OCI-LY3 (cell line): ENCODE results near the gene CCDC66.

Source experiments
- EZH2phosphoT487 ChIP-seq: fragments of 200-600 bp; shearing (Covaris generic); IDR thresholded peaks from 2 replicates; pipeline ENCODE4 v1.6.1; 2018; ENCODE audit warnings: antibody characterized with exemption, mixed run types, low read depth
- TF ChIP-seq, protein P1 (sequence below): fragments of 200-600, 300-600 bp; sonication (generic); IDR thresholded peaks from 2 replicates; pipeline ENCODE4 v1.5.1; 2014; ENCODE audit warnings: antibody characterized with exemption, low read length, low read depth

DNA sequence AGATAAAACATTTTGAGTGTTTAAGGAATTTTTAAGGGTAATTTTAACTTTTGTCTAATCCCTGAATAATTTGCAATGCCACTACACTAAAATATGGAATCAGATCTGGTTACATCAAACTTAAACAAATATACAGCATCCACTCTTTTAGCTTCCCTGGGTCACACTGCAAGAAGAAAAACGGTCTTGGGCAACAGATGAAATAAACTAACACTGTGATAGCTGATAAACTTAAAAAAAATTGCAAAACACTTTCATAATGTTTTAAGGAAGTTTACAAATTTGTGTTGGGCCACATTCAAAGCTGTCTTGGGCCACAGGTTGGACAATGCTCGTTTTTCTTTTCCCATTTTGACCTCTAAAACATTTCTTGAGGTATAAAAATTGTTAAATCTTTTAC is 34.3 kb downstream of the CCDC66 start:
- TF ChIP-seq, protein P1, sequence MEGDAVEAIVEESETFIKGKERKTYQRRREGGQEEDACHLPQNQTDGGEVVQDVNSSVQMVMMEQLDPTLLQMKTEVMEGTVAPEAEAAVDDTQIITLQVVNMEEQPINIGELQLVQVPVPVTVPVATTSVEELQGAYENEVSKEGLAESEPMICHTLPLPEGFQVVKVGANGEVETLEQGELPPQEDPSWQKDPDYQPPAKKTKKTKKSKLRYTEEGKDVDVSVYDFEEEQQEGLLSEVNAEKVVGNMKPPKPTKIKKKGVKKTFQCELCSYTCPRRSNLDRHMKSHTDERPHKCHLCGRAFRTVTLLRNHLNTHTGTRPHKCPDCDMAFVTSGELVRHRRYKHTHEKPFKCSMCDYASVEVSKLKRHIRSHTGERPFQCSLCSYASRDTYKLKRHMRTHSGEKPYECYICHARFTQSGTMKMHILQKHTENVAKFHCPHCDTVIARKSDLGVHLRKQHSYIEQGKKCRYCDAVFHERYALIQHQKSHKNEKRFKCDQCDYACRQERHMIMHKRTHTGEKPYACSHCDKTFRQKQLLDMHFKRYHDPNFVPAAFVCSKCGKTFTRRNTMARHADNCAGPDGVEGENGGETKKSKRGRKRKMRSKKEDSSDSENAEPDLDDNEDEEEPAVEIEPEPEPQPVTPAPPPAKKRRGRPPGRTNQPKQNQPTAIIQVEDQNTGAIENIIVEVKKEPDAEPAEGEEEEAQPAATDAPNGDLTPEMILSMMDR = no peak
- TF ChIP-seq EZH2phosphoT487 = no peak
